HepG2 (cell line): Measurements from ENCODE around the gene HDAC4.

ENCODE experiments used
- ASH2L ChIP-seq: fragments of 300-600, 200-600 bp; sonication (generic); IDR thresholded peaks from 2 replicates; pipeline ENCODE4 v1.7.0; 2017; ENCODE audit warnings: low read depth, mild to moderate bottlenecking, moderate library complexity, mixed read lengths, low read length; ENCODE audit not compliant: insufficient read length
- CHD2 ChIP-seq: IDR thresholded peaks from 2 replicates; pipeline ENCODE4 v1.6.1; 2011; ENCODE audit warnings: low read depth, low read length, improper control_type of control experiment
- MAZ ChIP-seq, 2 experiments: sonication (generic) in 1 of 2; formaldehyde crosslinking in 1 of 2; IDR thresholded peaks; 2 replicates each; pipeline versions ENCODE4 v1.5.0 to v1.6.1; 2012 to 2020; ENCODE audit warnings: low read depth in 2 of 2, mild to moderate bottlenecking in 2 of 2, borderline replicate concordance in 1 of 2, improper control_type of control experiment in 1 of 2, low read length in 1 of 2, missing genetic modification reagents in 1 of 2, moderate library complexity in 1 of 2
- NR2F6 ChIP-seq, 2 experiments: IDR thresholded peaks; 2 replicates each; pipeline ENCODE4 v1.6.1; 2016; ENCODE audit warnings: antibody characterized with exemption in 1 of 2, mild to moderate bottlenecking in 1 of 2
- SSRP1 ChIP-seq: IDR thresholded peaks from 2 replicates; pipeline ENCODE4 v1.6.1; 2016; ENCODE audit warnings: control low read depth
- ZNF451 ChIP-seq: sonication (generic); formaldehyde crosslinking; IDR thresholded peaks from 2 replicates; pipeline ENCODE4 v1.5.0; 2020; ENCODE audit warnings: mild to moderate bottlenecking, missing genetic modification reagents

DNA sequence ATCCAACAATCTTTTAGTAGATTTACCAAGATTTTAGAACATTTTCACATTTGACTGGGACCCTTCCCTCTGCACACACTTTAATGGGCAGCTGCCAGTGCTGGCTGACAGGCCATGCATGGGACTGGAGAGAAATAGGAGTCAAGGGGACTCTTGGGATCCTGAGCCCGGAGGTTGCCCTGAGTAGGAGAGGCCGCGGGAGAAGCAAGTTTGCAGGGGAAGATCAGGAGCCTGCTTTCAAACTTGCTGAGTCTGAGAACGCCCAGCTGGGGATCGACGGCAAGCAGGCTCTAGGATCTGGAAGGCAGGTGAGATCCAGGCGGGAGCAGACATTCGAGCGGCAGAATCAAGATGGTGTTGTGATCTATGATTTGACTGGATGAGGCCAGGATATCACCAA, 186.1 kb downstream of the HDAC4 start:
- no peak for TF ChIP-seq ZNF451 (CRISPR knock-in tag)
- no peak for TF ChIP-seq CHD2
- no peak for TF ChIP-seq NR2F6 (IDR thresholded peaks at IDR 0.05)
- TF ChIP-seq NR2F6 (CRISPR knock-in tag; IDR thresholded peaks at IDR 0.05), result no peak
- TF ChIP-seq SSRP1 (CRISPR knock-in tag), result no peak
- TF ChIP-seq ASH2L, result no peak
- TF ChIP-seq MAZ (IDR thresholded peaks at IDR 0.05; ENCODE audit: borderline replicate concordance, low read depth, low read length), result no peak
- no peak for TF ChIP-seq MAZ (CRISPR knock-in tag; IDR thresholded peaks at IDR 0.05; ENCODE audit: low read depth)
